ENCODE measurements around the gene CUBN. TPM values are rescaled to one million over a fixed set of nuclear protein-coding genes. Genes with fewer than 3 reads are reported as not detected.

The CUBN gene
- total RNA-seq, 1 experiment from 2014 or later: 0.80 TPM

DNA sequence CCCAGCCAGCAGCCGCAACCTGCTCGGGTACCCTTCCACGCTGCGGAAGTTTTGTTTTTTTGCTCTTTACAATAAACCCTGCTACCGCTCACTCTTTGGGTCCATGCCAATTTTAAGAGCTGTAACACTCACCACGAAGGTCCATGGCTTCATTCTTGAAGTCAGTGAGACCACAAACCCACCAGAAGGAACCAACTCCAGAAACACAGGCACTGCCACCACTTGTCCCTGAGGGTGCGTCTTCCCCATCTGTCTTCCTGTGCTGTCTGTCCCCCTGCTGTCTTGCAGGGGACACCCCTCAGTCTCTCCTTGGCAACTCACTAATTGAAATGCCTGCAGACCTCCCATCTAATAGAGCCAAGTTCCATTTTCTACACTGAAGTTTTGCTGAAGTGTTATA lies 263.8 kb downstream of the CUBN start:
- Histone ChIP-seq H4K20me1 (ENCODE audit: low read length) (no peaks in the 10 kb centered on the region), H3K9ac (ENCODE audit: low read length) (no peak overlapping the region), H3K9me2 (replicated peaks; ENCODE audit: low read length) (no peaks in the 10 kb centered on the region), H2AFZ (ENCODE audit: low read length) (no peak overlapping the region), H3K36me3 (ENCODE audit: low read depth, low read length) (no peaks in the 10 kb centered on the region), H3K79me2 (ENCODE audit: low read length) (no peaks in the 10 kb centered on the region), H3K4me3 (ENCODE audit: low read length) (no peak overlapping the region), H3K4me1 (ENCODE audit: insufficient read depth, low read length) (peaks cover 8% of the 10 kb centered on the region; the same call in 1 of the 2 replicates), H3K9me3 (ENCODE audit: low read length) (no peaks in the 10 kb centered on the region), H3F3A (ENCODE audit: low read length, unreplicated experiment) (no peaks in the 10 kb centered on the region), H3K27ac (ENCODE audit: low read length) (no peak overlapping the region), H3K4me2 (ENCODE audit: low read length) (no peak overlapping the region), H3K27me3 (ENCODE audit: low read length) (no peaks in the 10 kb centered on the region)
- DNase-seq: no peak
- intact Hi-C loops (cut with micrococcal nuclease): no loop called here
- ChIA-PET POLR2A (ENCODE audit: unreplicated experiment) (no interaction called here), CTCF (no interaction called here)
- TF ChIP-seq, protein P1, sequence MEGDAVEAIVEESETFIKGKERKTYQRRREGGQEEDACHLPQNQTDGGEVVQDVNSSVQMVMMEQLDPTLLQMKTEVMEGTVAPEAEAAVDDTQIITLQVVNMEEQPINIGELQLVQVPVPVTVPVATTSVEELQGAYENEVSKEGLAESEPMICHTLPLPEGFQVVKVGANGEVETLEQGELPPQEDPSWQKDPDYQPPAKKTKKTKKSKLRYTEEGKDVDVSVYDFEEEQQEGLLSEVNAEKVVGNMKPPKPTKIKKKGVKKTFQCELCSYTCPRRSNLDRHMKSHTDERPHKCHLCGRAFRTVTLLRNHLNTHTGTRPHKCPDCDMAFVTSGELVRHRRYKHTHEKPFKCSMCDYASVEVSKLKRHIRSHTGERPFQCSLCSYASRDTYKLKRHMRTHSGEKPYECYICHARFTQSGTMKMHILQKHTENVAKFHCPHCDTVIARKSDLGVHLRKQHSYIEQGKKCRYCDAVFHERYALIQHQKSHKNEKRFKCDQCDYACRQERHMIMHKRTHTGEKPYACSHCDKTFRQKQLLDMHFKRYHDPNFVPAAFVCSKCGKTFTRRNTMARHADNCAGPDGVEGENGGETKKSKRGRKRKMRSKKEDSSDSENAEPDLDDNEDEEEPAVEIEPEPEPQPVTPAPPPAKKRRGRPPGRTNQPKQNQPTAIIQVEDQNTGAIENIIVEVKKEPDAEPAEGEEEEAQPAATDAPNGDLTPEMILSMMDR (conservative IDR thresholded peaks at IDR 0.05; ENCODE audit: low read depth, low read length): no peak
- no peak for TF ChIP-seq EZH2phosphoT487 (IDR thresholded peaks at IDR 0.05; ENCODE audit: borderline replicate concordance, low read length)
- no peak for TF ChIP-seq EZH2 (IDR thresholded peaks at IDR 0.05; ENCODE audit: low read length, unreplicated experiment)
- no TSS peak for BruUV-seq (replicated peaks)
- ATAC-seq: no peak

DNA sequence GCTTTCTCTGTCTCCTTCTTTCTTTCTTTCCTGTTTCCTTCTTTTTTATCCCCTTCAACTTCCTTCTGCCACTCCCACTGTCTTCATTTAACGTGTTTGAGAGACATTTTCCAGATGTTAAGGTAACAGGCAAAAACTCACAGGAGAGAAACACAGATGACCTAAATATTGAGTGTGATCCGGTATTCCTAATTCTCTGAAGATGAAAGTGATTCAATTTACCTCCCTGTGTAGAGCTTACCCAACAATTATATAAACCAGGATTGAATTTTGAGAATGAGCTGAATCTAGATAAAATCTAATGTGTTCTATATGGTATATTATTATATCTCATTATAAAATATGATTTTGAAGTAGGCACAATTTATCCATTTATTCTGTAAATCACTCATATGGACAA lies 265.8 kb downstream of the CUBN start:
- BruUV-seq (replicated peaks): no TSS peak
- H3K27me3 ChIP-seq (ENCODE audit: low read length): no peaks in the 10 kb centered on the region
- H3K4me1 ChIP-seq (ENCODE audit: insufficient read depth, low read length): peaks cover 8% of the 10 kb centered on the region; the same call in 1 of the 2 replicates
- DNase-seq: no peak
- no peak overlapping the region for H3K4me2 ChIP-seq (ENCODE audit: low read length)
- no peaks in the 10 kb centered on the region for H3K9me2 ChIP-seq (replicated peaks; ENCODE audit: low read length)
- H3K9me3 ChIP-seq (ENCODE audit: low read length): no peaks in the 10 kb centered on the region
- H3K4me3 ChIP-seq (ENCODE audit: low read length): no peak overlapping the region
- TF ChIP-seq EZH2 (IDR thresholded peaks at IDR 0.05; ENCODE audit: low read length, unreplicated experiment) (no peak), EZH2phosphoT487 (IDR thresholded peaks at IDR 0.05; ENCODE audit: borderline replicate concordance, low read length) (no peak)
- TF ChIP-seq, protein P1 (conservative IDR thresholded peaks at IDR 0.05; ENCODE audit: low read depth, low read length): no peak
- H3K79me2 ChIP-seq (ENCODE audit: low read length): no peaks in the 10 kb centered on the region
- H3K36me3 ChIP-seq (ENCODE audit: low read depth, low read length): no peaks in the 10 kb centered on the region
- H2AFZ ChIP-seq (ENCODE audit: low read length): no peak overlapping the region
- CTCF ChIA-PET: no interaction called here
- H3K9ac ChIP-seq (ENCODE audit: low read length): no peak overlapping the region
- no peak overlapping the region for H3K27ac ChIP-seq (ENCODE audit: low read length)
- H4K20me1 ChIP-seq (ENCODE audit: low read length): no peaks in the 10 kb centered on the region
- POLR2A ChIA-PET (ENCODE audit: unreplicated experiment): no interaction called here
- H3F3A ChIP-seq (ENCODE audit: low read length, unreplicated experiment): no peaks in the 10 kb centered on the region
- no peak for ATAC-seq
- intact Hi-C loops (cut with micrococcal nuclease): no loop called here

DNA sequence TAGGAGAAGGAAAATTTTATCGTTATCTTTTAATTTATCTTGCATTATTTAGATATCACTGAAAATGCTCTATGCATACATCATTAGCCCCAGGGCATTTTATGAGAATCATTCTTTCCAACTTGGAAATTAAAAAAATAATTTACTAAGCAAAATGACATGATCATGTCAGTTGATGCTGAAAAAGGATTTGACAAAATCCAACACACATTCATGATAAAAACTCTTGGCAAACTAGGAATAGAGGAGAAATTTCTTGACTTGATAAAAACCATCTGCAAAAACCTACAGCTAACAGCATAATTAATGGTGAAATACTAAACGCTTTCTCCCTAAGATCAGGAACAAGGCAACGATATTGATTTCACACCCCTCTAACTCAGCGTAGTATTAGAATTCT lies 272.2 kb downstream of the CUBN start:
- Histone ChIP-seq H3K9me3 (ENCODE audit: low read length) (no peaks in the 10 kb centered on the region), H3F3A (ENCODE audit: low read length, unreplicated experiment) (no peaks in the 10 kb centered on the region), H3K27me3 (ENCODE audit: low read length) (no peaks in the 10 kb centered on the region), H3K27ac (ENCODE audit: low read length) (no peak overlapping the region), H3K4me3 (ENCODE audit: low read length) (no peak overlapping the region), H3K9ac (ENCODE audit: low read length) (no peak overlapping the region), H2AFZ (ENCODE audit: low read length) (no peak overlapping the region), H3K79me2 (ENCODE audit: low read length) (no peaks in the 10 kb centered on the region), H3K9me2 (replicated peaks; ENCODE audit: low read length) (no peaks in the 10 kb centered on the region), H3K4me1 (ENCODE audit: insufficient read depth, low read length) (peaks cover 19% of the 10 kb centered on the region), H3K36me3 (ENCODE audit: low read depth, low read length) (no peaks in the 10 kb centered on the region), H3K4me2 (ENCODE audit: low read length) (no peak overlapping the region), H4K20me1 (ENCODE audit: low read length) (no peaks in the 10 kb centered on the region)
- DNase-seq: no peak
- no peak for TF ChIP-seq EZH2phosphoT487 (IDR thresholded peaks at IDR 0.05; ENCODE audit: borderline replicate concordance, low read length)
- TF ChIP-seq, protein P1 (conservative IDR thresholded peaks at IDR 0.05; ENCODE audit: low read depth, low read length): no peak
- TF ChIP-seq EZH2 (IDR thresholded peaks at IDR 0.05; ENCODE audit: low read length, unreplicated experiment): no peak
- ChIA-PET CTCF (no interaction called here), POLR2A (ENCODE audit: unreplicated experiment) (interaction anchor here (0.6 kb wide), 1 partner anchor 218 kb away, joined by 3 read pairs; no protein-coding TSS in a partner anchor)
- ATAC-seq: no peak
- intact Hi-C loops (cut with micrococcal nuclease): no loop called here
- no TSS peak for BruUV-seq (replicated peaks)
